ENCODE measurements around the gene RPH3AL. TPM values are rescaled to one million over a fixed set of nuclear protein-coding genes. Genes with fewer than 3 reads are reported as not detected.

Gene RPH3AL
- total RNA-seq, 1 donor from 2014 or later = 44.2 TPM

DNA sequence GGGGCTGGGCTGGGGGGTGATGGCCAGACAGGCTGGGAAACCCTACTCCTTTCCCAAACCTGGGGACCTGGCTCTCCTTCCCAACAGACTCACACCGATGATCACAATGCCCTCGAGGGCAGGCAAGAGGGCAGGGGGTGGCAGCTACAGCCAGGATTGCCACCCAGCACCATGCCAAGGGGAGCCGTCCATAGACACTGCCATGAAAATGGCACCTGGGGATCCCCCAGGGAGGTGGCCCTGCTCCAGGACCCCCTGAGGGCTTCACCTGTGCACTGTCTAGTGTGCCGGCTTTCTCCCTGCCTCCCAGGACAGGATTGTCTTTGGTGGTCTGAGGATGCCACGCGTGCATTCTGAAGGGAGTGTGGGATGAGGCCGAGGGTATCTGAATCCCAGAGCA lies 24.6 kb downstream of the RPH3AL start:
- H3K9me3 ChIP-seq = no peaks in the 10 kb centered on the region
- DNase-seq (ENCODE audit: low spot score in 2 of 2) = no peak
- TF ChIP-seq CTCF (IDR thresholded peaks at IDR 0.05) = no peak
- no peak overlapping the region for H3K4me3 ChIP-seq
- no peaks in the 10 kb centered on the region for H3K36me3 ChIP-seq
- intact Hi-C loops (cut with DNase I) = no loop called here
- no peak overlapping the region for H3K27ac ChIP-seq
- no peaks in the 10 kb centered on the region for H3K4me1 ChIP-seq
- H3K27me3 ChIP-seq = no peaks in the 10 kb centered on the region

- Histone ChIP-seq H3K36me3 (no peaks in the 10 kb centered on the region), H3K27me3 (no peaks in the 10 kb centered on the region), H3K4me3 (no peak overlapping the region), H3K9me3 (no peaks in the 10 kb centered on the region), H3K27ac (no peak overlapping the region), H3K4me1 (no peaks in the 10 kb centered on the region)
- DNase-seq (ENCODE audit: low spot score in 2 of 2) = no peak
- intact Hi-C loops (cut with DNase I) = no loop called here
- no peak for TF ChIP-seq CTCF (IDR thresholded peaks at IDR 0.05)
Measured at GRCh38 chr17:327296-327695, 25.3 kb downstream of the RPH3AL start.

GRCh38 chr17:326010-326621 lies 26.5 kb downstream of the RPH3AL start:
- Histone ChIP-seq H3K27me3 (no peaks in the 10 kb centered on the region), H3K4me3 (no peak overlapping the region), H3K36me3 (no peaks in the 10 kb centered on the region), H3K27ac (no peak overlapping the region), H3K9me3 (no peaks in the 10 kb centered on the region), H3K4me1 (no peaks in the 10 kb centered on the region)
- no peak for TF ChIP-seq CTCF (IDR thresholded peaks at IDR 0.05)
- no peak for DNase-seq (ENCODE audit: low spot score in 2 of 2)
- intact Hi-C loops (cut with DNase I) = no loop called here

- no peak for DNase-seq (ENCODE audit: low spot score in 2 of 2)
- Histone ChIP-seq H3K4me3 (no peak overlapping the region), H3K9me3 (no peaks in the 10 kb centered on the region), H3K27me3 (no peaks in the 10 kb centered on the region), H3K4me1 (no peaks in the 10 kb centered on the region), H3K27ac (no peak overlapping the region), H3K36me3 (no peaks in the 10 kb centered on the region)
- intact Hi-C loops (cut with DNase I) = no loop called here
- TF ChIP-seq CTCF (IDR thresholded peaks at IDR 0.05) = no peak
Measured at GRCh38 chr17:325270-326009, 27.2 kb downstream of the RPH3AL start.

GRCh38 chr17:323721-324571 lies 28.7 kb downstream of the RPH3AL start:
- no peaks in the 10 kb centered on the region for H3K27me3 ChIP-seq
- H3K4me3 ChIP-seq = no peak overlapping the region
- H3K36me3 ChIP-seq = no peaks in the 10 kb centered on the region
- no peak overlapping the region for H3K27ac ChIP-seq
- intact Hi-C loops (cut with DNase I) = no loop called here
- DNase-seq (ENCODE audit: low spot score in 2 of 2) = no peak
- TF ChIP-seq CTCF (IDR thresholded peaks at IDR 0.05) = no peak
- H3K4me1 ChIP-seq = no peaks in the 10 kb centered on the region
- H3K9me3 ChIP-seq = no peaks in the 10 kb centered on the region

Measured in ascending aorta (tissue), 2 donors.